Fibroblast of pulmonary artery (primary cell): ENCODE data around the gene CRABP2.
A peak's percentile ranks its signal among the peaks of the same experiment; 100 is the strongest.

Source experiments
- DNase-seq: peaks from one replicate; pipeline ENCODE4 v3.0.0-alpha.2; 2010; ENCODE audit warnings: low read depth
- H3K4me3 ChIP-seq: replicated peaks from 2 replicates; pipeline ENCODE4 v1.5.1; 2011; ENCODE audit warnings: low read depth, mild to moderate bottlenecking, control low read depth, low read length, moderate library complexity
- CTCF ChIP-seq: IDR thresholded peaks from 2 replicates; pipeline ENCODE4 v1.5.1; 2011; ENCODE audit warnings: mild to moderate bottlenecking, control low read depth, low read length, inconsistent platforms; ENCODE audit errors: missing control alignments

The CRABP2 gene

GRCh38 chr1:156728599-156729462 is 23.4 kb upstream of the CRABP2 start, which contains the start of gene ISG20L2:
Gene ISG20L2 (minus strand): TSS chr1:156728766. CDS start chr1:156727652, 1,114 bp downstream.
- peak within 1 kb of the TSS; percentile 99 for H3K4me3 ChIP-seq
- peak; percentile 99 for DNase-seq
- TF ChIP-seq CTCF = no peak

GRCh38 chr1:156727926-156728598 is 22.7 kb upstream of the CRABP2 start, which contains the start of gene METTL25B:
Gene METTL25B (plus strand): TSS chr1:156728469. CDS start chr1:156729105, 636 bp downstream.
- peak; percentile 80 for DNase-seq
- H3K4me3 ChIP-seq = peak within 1 kb of the TSS; percentile 99
- TF ChIP-seq CTCF = no peak

DNA sequence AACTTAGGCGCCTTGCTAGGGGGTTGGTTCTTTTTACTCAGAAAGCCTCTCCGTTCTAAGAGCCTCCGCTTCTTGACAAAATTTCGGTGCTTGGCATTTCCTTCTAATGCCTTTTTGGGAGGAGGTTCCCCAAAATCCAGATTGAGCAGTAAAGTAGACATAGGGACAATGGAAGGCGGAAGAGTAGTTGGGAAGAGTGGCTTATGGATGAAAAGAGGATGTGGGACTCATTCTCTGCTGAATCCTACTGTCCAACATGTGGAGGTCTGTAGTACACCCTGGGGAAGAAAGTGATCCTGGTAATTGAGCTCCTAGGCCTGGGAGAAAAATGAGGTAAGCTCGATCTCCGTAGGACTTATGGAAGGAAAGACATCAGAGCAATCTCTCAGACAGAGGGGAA is 22.1 kb upstream of the CRABP2 start:
- DNase-seq = no peak
- no peak for TF ChIP-seq CTCF
- H3K4me3 ChIP-seq = peak overlapping the region; percentile 99

DNA sequence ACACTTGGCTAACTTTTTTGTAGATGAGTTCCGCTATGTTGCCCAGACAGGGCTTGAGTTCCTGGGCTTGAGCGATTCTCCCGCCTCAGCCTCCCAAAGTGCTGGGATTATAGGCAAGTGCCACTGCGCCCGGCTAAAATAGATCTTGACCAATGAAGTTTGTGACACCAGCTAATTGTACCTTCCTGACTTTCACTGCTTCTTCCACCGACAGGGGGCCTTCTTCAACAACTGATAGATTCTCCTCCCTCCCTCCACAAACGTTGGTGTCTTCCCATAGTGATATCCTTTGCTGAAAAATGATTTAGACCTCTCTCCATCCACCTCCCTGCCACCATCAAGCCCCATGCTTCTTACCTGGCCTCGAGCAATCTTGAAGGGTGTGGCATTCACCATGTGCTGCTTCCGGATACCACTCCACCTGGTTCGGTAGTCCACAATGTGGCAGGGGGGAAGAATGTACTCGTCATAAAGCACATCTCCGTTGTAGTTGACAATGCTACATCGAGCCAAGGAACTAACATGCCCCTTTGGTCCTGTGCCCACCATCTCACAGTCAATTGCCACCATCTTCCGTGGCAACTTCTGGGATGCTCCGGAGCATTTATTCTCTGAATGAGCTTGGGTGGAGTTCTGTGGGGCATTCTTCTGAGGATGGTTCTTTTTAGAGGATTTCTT is 21.3 kb upstream of the CRABP2 start:
- peak; percentile 65 for TF ChIP-seq CTCF
- peak overlapping the region; percentile 46 for H3K4me3 ChIP-seq

GRCh38 chr1:156725683-156726280 is 20.4 kb upstream of the CRABP2 start:
- DNase-seq = peak; percentile 93
- peak overlapping the region; percentile 46 for H3K4me3 ChIP-seq
- TF ChIP-seq CTCF = peak; percentile 98

More for the DNA sequence above, 21.3 kb upstream of the CRABP2 start:
- DNase-seq = peak; percentile 74

GRCh38 chr1:156721535-156721934 is 16.2 kb upstream of the CRABP2 start:
- H3K4me3 ChIP-seq = no peak overlapping the region
- DNase-seq = no peak
- TF ChIP-seq CTCF = no peak
